Spleen (tissue), 11 donors: Measurements from ENCODE around the gene LRRC4B. TPM values are rescaled to one million over a fixed set of nuclear protein-coding genes. Genes with fewer than 3 reads are reported as not detected.
A peak's percentile ranks its signal among the peaks of the same experiment; 100 is the strongest.

Experiments
- DNase-seq: peaks from one replicate; pipeline ENCODE4 v3.0.0-alpha.2; 2020
- H3K27ac ChIP-seq, 8 donors: fragments of 200-600 bp; sonication (generic) in 7 of 8; 1 replicate in 4 of 8; 2 replicates in 4 of 8; pipeline versions ENCODE4 v1.5.0 to v1.8.0; 2016 to 2021; ENCODE audit warnings: inconsistent platforms in 4 of 8, mild to moderate bottlenecking in 4 of 8, moderate library complexity in 1 of 8
- H3K27me3 ChIP-seq, 7 donors: fragments of 200-600 bp; sonication (generic) in 6 of 7; replicated peaks in 1 of 7; 1 replicate in 4 of 7; 2 replicates in 3 of 7; pipeline versions ENCODE4 v1.5.0 to v1.8.0; 2016 to 2021; ENCODE audit warnings: inconsistent platforms in 3 of 7, mild to moderate bottlenecking in 1 of 7
- H3K36me3 ChIP-seq, 6 donors: fragments of 200-600 bp; sonication (generic) in 5 of 6; 1 replicate in 4 of 6; 2 replicates in 2 of 6; pipeline versions ENCODE4 v1.5.0 to v1.8.0; 2016 to 2021; ENCODE audit warnings: inconsistent platforms in 2 of 6
- H3K4me1 ChIP-seq, 6 donors: fragments of 200-600 bp; sonication (generic) in 5 of 6; 1 replicate in 3 of 6; 2 replicates in 3 of 6; pipeline versions ENCODE4 v1.5.0 to v1.8.0; 2016 to 2021; ENCODE audit warnings: inconsistent platforms in 3 of 6
- H3K4me3 ChIP-seq, 8 donors: fragments of 200-600 bp; sonication (generic) in 7 of 8; 1 replicate in 4 of 8; 2 replicates in 4 of 8; pipeline versions ENCODE4 v1.5.0 to v1.8.0; 2016 to 2021; ENCODE audit warnings: inconsistent platforms in 4 of 8, mild to moderate bottlenecking in 4 of 8, moderate library complexity in 2 of 8
- H3K9me3 ChIP-seq, 8 donors: fragments of 200-600 bp; sonication (generic) in 7 of 8; 1 replicate in 4 of 8; 2 replicates in 4 of 8; pipeline versions ENCODE4 v1.5.0 to v1.8.0; 2016 to 2021; ENCODE audit warnings: inconsistent platforms in 4 of 8
- POLR2A ChIP-seq, 3 donors: fragments of 450-650 bp; IDR thresholded peaks; one replicate each; pipeline ENCODE4 v1.5.1; 2017; ENCODE audit warnings: antibody characterized with exemption in 3 of 3, mild to moderate bottlenecking in 1 of 3
- POLR2AphosphoS5 ChIP-seq, 3 donors: sonication (generic); formaldehyde crosslinking; IDR thresholded peaks; one replicate each; pipeline ENCODE4 v1.5.1; 2017; ENCODE audit warnings: antibody characterized with exemption in 3 of 3
- WGBS, 5 donors: extraction: QIAGEN DNeasy Blood & Tissue Kit in 3 of 5; methylation state at CpG; one replicate each; pipeline versions ENCODE4 v1.1.5 to v1.1.7; 2013 to 2018; 5-methylcytosine and 5-hydroxymethylcytosine counted together
- intact Hi-C: fragments of 100-400 bp; cut with DNase I; formaldehyde crosslinking; loops from one replicate; pipeline ENCODE4 v1.15.0; 2023; ENCODE audit warnings: low total_unique reads
- polyA plus RNA-seq, 3 donors: library from polyadenylated mRNA; stranded (reverse); fragments of 200-250 nt; gene quantifications; one replicate each; pipeline ENCODE4 v1.2.1, GENCODE V29; 2013
- total RNA-seq, 7 donors: library from RNA; depleted of rRNA in 3 of 7; stranded (reverse); fragments of >200 nt in 3 of 7; fragmentation: NEBNext Ultra II Directional in 4 of 7; extraction: Animal tissue kit (Norgen Biotek cat#: 25700) in 4 of 7; gene quantifications; one replicate each; pipeline versions ENCODE4 v1.1.0 to v1.2.1, GENCODE V29; 2016 to 2021
- TF ChIP-seq, protein P1 (sequence below), 11 experiments: fragments of 200-600 bp in 7 of 11; fragments of 450-650 bp in 4 of 11; sonication (generic) in 4 of 11; IDR thresholded peaks in 8 of 11; conservative IDR thresholded peaks in 3 of 11; 1 replicate in 7 of 11; 2 replicates in 4 of 11; pipeline versions ENCODE4 v1.4.0 to v1.8.0; 2016 to 2021; ENCODE audit warnings: antibody characterized with exemption in 11 of 11, inconsistent platforms in 4 of 11, mild to moderate bottlenecking in 1 of 11
- donor health status: healthy with polysubstance abuse.
- donor health status: DM: no; HTN: no; CAD: no; lungs with moderate emphysema.
- donor health status: DM: no; HTN: no; CAD: no.
- donor health status: Bipolar disorder and iron deficiency.
- donor health status: healthy.
- donor health status: DM: no; HTN: no; CAD: no.
- donor health status: DM: yes; HTN: yes; CAD: no.

LRRC4B gene
- total and polyA plus RNA-seq, 10 donors: 0.20 to 2.3 (median 0.97) TPM

DNA sequence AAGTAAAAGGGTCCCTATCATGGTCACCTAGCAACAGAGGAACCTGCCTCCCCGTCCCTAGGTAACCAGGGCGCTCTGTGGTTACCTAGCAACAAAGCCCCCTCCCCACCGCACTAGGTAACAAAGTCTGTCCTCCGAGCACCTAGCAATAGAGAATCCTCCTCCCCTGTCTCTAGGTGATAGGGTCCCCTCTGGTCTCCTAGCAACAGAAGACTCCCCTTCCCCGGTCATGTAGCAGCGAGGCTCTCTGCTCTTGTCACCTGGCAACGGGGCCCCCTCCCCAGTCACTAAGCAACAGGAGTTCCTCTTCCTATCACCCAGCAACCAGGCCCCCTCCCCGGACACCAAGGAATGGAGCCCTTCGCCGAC is 57.6 kb downstream of the LRRC4B start:
- H3K27ac ChIP-seq: peak overlapping the region; percentile 32 to 90 (median 85)
- peak overlapping the region; percentile 43 to 81 (median 62) for H3K4me3 ChIP-seq
- H3K27me3 ChIP-seq: peaks cover 0 to 22% (median 0%) of the 10 kb centered on the region in 7 donors
- intact Hi-C loops: no loop called here
- no peak for DNase-seq
- peaks cover 0 to 8% (median 4%) of the 10 kb centered on the region in 6 donors for H3K36me3 ChIP-seq
- H3K4me1 ChIP-seq: peaks cover 0 to 20% (median 13%) of the 10 kb centered on the region in 6 donors
- no peak for TF ChIP-seq POLR2A (IDR thresholded peaks at IDR 0.05)
- TF ChIP-seq POLR2AphosphoS5 (IDR thresholded peaks at IDR 0.05): no peak
- TF ChIP-seq, protein P1, sequence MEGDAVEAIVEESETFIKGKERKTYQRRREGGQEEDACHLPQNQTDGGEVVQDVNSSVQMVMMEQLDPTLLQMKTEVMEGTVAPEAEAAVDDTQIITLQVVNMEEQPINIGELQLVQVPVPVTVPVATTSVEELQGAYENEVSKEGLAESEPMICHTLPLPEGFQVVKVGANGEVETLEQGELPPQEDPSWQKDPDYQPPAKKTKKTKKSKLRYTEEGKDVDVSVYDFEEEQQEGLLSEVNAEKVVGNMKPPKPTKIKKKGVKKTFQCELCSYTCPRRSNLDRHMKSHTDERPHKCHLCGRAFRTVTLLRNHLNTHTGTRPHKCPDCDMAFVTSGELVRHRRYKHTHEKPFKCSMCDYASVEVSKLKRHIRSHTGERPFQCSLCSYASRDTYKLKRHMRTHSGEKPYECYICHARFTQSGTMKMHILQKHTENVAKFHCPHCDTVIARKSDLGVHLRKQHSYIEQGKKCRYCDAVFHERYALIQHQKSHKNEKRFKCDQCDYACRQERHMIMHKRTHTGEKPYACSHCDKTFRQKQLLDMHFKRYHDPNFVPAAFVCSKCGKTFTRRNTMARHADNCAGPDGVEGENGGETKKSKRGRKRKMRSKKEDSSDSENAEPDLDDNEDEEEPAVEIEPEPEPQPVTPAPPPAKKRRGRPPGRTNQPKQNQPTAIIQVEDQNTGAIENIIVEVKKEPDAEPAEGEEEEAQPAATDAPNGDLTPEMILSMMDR (IDR thresholded peaks at IDR 0.05 in 8 of 11, conservative IDR thresholded peaks at IDR 0.05 in 3 of 11): no peak
- no peaks in the 10 kb centered on the region for H3K9me3 ChIP-seq
- WGBS, 5 donors: 7 to 15% (median 12%) methylated on average over 10 of the region's 10 CpGs

DNA sequence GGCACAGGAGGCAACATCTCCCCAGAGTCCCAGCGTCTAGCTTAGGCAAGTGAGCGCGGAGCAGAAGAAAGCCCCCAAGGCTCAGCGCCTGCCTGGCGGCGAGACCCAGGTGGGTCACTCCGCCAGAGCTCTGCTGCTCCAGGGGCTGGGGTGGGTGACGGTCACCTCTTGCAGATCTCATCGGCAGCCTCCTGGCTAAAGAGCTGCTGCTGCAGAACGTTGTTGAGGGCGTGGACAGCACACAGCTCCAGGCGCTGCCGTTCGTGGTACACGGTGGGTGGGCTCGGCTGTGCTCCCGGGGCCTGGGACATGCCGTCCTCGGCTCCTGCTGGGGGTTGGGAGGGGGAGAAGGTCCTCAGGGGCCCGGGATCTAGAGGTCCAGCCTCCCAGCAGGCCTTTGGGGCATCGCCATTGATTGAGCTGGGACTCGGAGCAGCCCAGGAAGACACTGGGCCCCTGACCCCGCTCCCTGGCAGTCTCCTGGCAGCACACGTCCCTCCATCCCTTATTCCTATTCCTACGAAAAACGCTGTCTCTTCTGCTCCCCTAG is 58.0 kb downstream of the LRRC4B start:
- TF ChIP-seq POLR2AphosphoS5 (IDR thresholded peaks at IDR 0.05): peak in 1 of 3 donors; percentile 38
- TF ChIP-seq, protein P1 (IDR thresholded peaks at IDR 0.05 in 8 of 11, conservative IDR thresholded peaks at IDR 0.05 in 3 of 11): no peak
- DNase-seq: peak; percentile 86
- Histone ChIP-seq H3K27ac (peak overlapping the region in 6 of 8 donors; percentile 80 to 90 (median 89)), H3K4me3 (peak overlapping the region; percentile 43 to 81 (median 62)), H3K36me3 (peaks cover 0 to 12% (median 4%) of the 10 kb centered on the region in 6 donors), H3K27me3 (peaks cover 0 to 17% (median 0%) of the 10 kb centered on the region in 7 donors), H3K9me3 (no peaks in the 10 kb centered on the region), H3K4me1 (peaks cover 0 to 20% (median 13%) of the 10 kb centered on the region in 6 donors)
- 63 to 83% (median 70%) methylated on average over 17 to 26 of the region's 26 CpGs for WGBS, 5 donors
- intact Hi-C loops: no loop called here

GRCh38 chr19:50509366-50509765 is 58.9 kb downstream of the LRRC4B start:
- WGBS, 5 donors: 87 to 91% (median 88%) methylated on average over 11 of the region's 11 CpGs

DNA sequence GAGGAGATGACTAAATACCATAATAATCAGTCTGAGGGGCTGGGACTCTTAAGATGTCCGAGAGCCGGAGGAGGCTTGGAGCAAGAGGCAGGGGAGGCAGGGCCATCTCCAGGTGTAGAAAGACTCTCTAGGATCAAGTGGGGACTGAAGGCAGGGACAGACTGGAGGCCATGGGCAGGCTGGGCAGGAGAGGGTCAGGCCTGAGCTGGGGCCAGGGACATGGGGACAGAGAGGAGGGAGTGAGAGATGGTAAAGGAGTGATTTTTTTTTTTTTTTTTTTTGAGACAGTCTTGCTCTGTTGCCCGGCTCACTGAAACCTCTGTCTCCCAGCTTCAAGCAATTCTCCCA is 59.4 kb downstream of the LRRC4B start:
- peak; percentile 43 for DNase-seq
- TF ChIP-seq, protein P1 (IDR thresholded peaks at IDR 0.05 in 8 of 11, conservative IDR thresholded peaks at IDR 0.05 in 3 of 11): no peak
- no peak for TF ChIP-seq POLR2AphosphoS5 (IDR thresholded peaks at IDR 0.05)
- no peak for TF ChIP-seq POLR2A (IDR thresholded peaks at IDR 0.05)
- intact Hi-C loops: no loop called here

More at GRCh38 chr19:50509366-50509765, 58.9 kb downstream of the LRRC4B start:
- Histone ChIP-seq H3K36me3 (peaks cover 0 to 12% (median 4%) of the 10 kb centered on the region in 6 donors), H3K9me3 (no peaks in the 10 kb centered on the region), H3K27me3 (peaks cover 0 to 9% (median 0%) of the 10 kb centered on the region in 7 donors), H3K4me1 (peaks cover 0 to 20% (median 13%) of the 10 kb centered on the region in 6 donors), H3K27ac (no peak overlapping the region), H3K4me3 (no peak overlapping the region)
- intact Hi-C loops: no loop called here
- TF ChIP-seq POLR2A (IDR thresholded peaks at IDR 0.05): no peak
- TF ChIP-seq, protein P1 (IDR thresholded peaks at IDR 0.05 in 8 of 11, conservative IDR thresholded peaks at IDR 0.05 in 3 of 11): no peak
- TF ChIP-seq POLR2AphosphoS5 (IDR thresholded peaks at IDR 0.05): no peak
- DNase-seq: peak; percentile 68

More for the DNA sequence above, 59.4 kb downstream of the LRRC4B start:
- Histone ChIP-seq H3K4me1 (peaks cover 0 to 20% (median 13%) of the 10 kb centered on the region in 6 donors), H3K27me3 (peaks cover 0 to 4% (median 0%) of the 10 kb centered on the region in 7 donors), H3K9me3 (no peaks in the 10 kb centered on the region), H3K4me3 (no peak overlapping the region), H3K36me3 (peaks cover 0 to 12% (median 4%) of the 10 kb centered on the region in 6 donors), H3K27ac (no peak overlapping the region)
- 93 to 98% (median 95%) methylated on average over 3 of the region's 3 CpGs for WGBS, 5 donors
